ENCODE data around the gene MRFAP1L1. TPM values are rescaled to one million over a fixed set of nuclear protein-coding genes. Genes with fewer than 3 reads are reported as not detected.

The MRFAP1L1 gene
- total and polyA plus RNA-seq, 2 donors from 2014 or later, result 57.1 to 69.1 TPM

DNA sequence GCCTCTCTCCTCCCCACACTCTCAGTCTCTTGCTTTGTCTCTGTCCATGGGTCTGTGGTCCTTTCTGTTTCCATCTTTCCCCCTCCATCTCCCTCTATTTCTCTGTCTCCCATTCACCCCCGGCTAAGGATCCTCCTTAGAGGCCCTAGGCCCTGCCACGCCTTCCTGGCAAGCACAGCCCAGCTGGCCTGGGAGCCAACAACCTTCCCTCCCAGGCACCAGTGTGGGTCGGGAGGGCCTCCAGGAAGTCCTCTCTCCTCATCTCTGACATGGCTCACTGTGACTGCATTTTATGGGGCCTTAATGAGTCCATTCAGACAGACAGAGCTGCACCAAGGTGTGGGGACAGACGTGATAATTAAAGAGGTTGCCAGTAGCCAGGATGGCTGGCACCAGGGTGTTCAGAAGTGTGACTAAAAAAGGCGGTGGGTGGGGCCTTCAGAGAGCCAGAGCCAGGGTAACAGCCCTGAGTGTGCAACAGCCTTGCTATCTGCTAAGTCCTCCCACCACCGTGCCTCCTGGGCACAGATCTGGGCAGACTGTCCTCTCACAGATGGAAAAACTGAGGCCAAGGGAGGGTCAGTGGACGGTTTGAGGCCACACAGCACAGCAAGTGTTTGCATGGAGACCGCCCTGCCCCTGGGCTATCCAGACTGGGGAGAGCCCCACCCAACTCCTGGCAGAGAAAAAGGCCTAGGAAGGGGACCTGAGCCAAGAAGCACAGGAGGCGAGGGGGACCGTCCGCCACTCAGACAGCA, 37.8 kb upstream of the MRFAP1L1 start:
- DNase-seq (peak in 1 of 5 donors; percentile 86), FAIRE-seq (no peak)
- no peaks in the 10 kb centered on the region for H3K27me3 ChIP-seq (ENCODE audit: control insufficient read depth, insufficient read depth, low read length)
- TF ChIP-seq CTCF (IDR thresholded peaks at IDR 0.05; ENCODE audit: borderline replicate concordance, extremely low read depth, insufficient read depth), result no peak
- intact Hi-C loops (cut with DNase I), result no loop called here
- H3K4me1 ChIP-seq (ENCODE audit: control insufficient read depth in 2 of 3, insufficient read depth in 2 of 3, low read depth in 1 of 3, low read length in 3 of 3), result peaks cover 0 to 19% (median 10%) of the 10 kb centered on the region in 3 donors
- H3K4me3 ChIP-seq (ENCODE audit: low read length in 3 of 3), result no peak overlapping the region
- H3K36me3 ChIP-seq (ENCODE audit: control insufficient read depth in 2 of 3, insufficient read depth in 3 of 3, low read length in 3 of 3), result no peaks in the 10 kb centered on the region
- peak overlapping the region; percentile 45 to 66 for H3K27ac ChIP-seq (ENCODE audit: low read depth in 2 of 2, low read length in 2 of 2)
- peak overlapping the region in 1 of 3 donors; percentile 15 for H3K9ac ChIP-seq (ENCODE audit: low read length in 3 of 3)
- no peaks in the 10 kb centered on the region for H3K9me3 ChIP-seq (ENCODE audit: control insufficient read depth in 2 of 3, insufficient read depth in 1 of 3, low read length in 3 of 3)

DNA sequence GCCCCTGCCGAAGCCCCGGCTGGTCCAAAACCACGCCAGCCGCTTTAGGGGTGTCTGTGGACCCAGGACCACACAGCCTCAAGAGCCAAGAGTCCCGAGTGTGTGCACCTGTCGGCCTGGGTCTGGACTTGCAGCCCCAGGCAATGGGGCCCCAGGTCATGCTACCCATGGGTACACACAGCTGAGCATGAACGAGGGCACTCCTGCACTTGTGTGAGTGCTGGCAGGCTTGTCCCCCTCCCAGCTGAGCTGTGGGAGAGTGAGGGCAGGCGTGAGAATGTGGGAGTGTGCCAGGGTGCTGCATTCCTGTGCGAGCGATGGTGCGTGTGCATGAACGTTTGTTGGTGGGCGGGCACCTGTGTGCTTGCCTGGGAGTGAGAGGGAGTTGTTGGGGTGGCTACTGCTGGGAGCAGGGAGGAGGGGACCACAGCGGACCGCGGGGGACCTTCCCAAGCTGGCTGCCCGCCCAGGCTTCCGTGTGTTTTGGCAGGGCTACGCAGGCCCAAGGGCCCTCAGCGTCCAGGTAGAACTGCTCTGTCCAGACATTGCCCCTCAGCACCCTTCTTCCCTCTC, 37.1 kb upstream of the MRFAP1L1 start:
- DNase-seq, result peak; percentile 85 to 93 (median 89)
- intact Hi-C loops (cut with DNase I), result no loop called here
- no peak for TF ChIP-seq CTCF (IDR thresholded peaks at IDR 0.05; ENCODE audit: borderline replicate concordance, extremely low read depth, insufficient read depth)
- Histone ChIP-seq H3K9me3 (ENCODE audit: control insufficient read depth in 2 of 3, insufficient read depth in 1 of 3, low read length in 3 of 3) (no peaks in the 10 kb centered on the region), H3K9ac (ENCODE audit: low read length in 3 of 3) (peak overlapping the region in 1 of 3 donors; percentile 15), H3K4me3 (ENCODE audit: low read length in 3 of 3) (no peak overlapping the region), H3K27me3 (ENCODE audit: control insufficient read depth, insufficient read depth, low read length) (no peaks in the 10 kb centered on the region), H3K36me3 (ENCODE audit: control insufficient read depth in 2 of 3, insufficient read depth in 3 of 3, low read length in 3 of 3) (no peaks in the 10 kb centered on the region), H3K27ac (ENCODE audit: low read depth in 2 of 2, low read length in 2 of 2) (peak overlapping the region; percentile 45 to 66), H3K4me1 (ENCODE audit: control insufficient read depth in 2 of 3, insufficient read depth in 2 of 3, low read depth in 1 of 3, low read length in 3 of 3) (peaks cover 0 to 19% (median 10%) of the 10 kb centered on the region in 3 donors)
- no peak for FAIRE-seq

DNA sequence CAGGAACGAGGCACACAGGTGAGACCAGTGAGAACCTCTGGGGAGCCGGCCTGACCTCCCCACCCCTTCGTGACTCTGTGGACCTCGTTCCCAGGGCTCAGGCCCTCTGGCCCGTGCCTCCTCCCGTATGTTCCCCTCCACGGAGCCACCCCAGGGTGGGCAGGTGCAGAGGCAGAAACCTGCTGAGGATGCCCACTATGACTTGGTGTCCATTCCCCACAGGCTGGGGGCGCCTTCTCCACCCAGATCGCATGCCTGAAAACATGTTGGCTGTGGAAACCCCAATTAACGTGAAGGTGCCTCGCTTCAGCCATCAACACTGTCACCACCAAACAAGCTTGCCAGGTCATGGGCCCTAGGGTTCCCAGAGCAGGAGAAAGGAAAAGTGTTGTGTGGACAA, 33.3 kb upstream of the MRFAP1L1 start:
- no peaks in the 10 kb centered on the region for H3K27me3 ChIP-seq (ENCODE audit: control insufficient read depth, insufficient read depth, low read length)
- peaks cover 0 to 12% (median 4%) of the 10 kb centered on the region in 3 donors for H3K4me1 ChIP-seq (ENCODE audit: control insufficient read depth in 2 of 3, insufficient read depth in 2 of 3, low read depth in 1 of 3, low read length in 3 of 3)
- FAIRE-seq (no peak), DNase-seq (peak in 1 of 5 donors; percentile 52)
- H3K4me3 ChIP-seq (ENCODE audit: low read length in 3 of 3), result no peak overlapping the region
- H3K9ac ChIP-seq (ENCODE audit: low read length in 3 of 3), result no peak overlapping the region
- no peaks in the 10 kb centered on the region for H3K36me3 ChIP-seq (ENCODE audit: control insufficient read depth in 2 of 3, insufficient read depth in 3 of 3, low read length in 3 of 3)
- intact Hi-C loops (cut with DNase I), result no loop called here
- no peak overlapping the region for H3K27ac ChIP-seq (ENCODE audit: low read depth in 2 of 2, low read length in 2 of 2)
- no peaks in the 10 kb centered on the region for H3K9me3 ChIP-seq (ENCODE audit: control insufficient read depth in 2 of 3, insufficient read depth in 1 of 3, low read length in 3 of 3)
- no peak for TF ChIP-seq CTCF (IDR thresholded peaks at IDR 0.05; ENCODE audit: borderline replicate concordance, extremely low read depth, insufficient read depth)

All from kidney (tissue), 14 donors.